Aorta (tissue), 5 donors: ENCODE measurements around the gene ARHGAP10. TPM values are rescaled to one million over a fixed set of nuclear protein-coding genes. Genes with fewer than 3 reads are reported as not detected.

Experiments used
- ATAC-seq: fragments of 200-7000 bp; cut with Tn5 transposase; one replicate; pipeline ENCODE4 v1.9.1; 2022; ENCODE audit warnings: moderate library complexity; ENCODE audit not compliant: low FRiP score
- DNase-seq, 2 donors: peaks; one replicate each; pipeline ENCODE4 v3.0.0-alpha.2; 2020
- H3K27ac ChIP-seq, 2 donors: one replicate each; pipeline ENCODE4 v1.5.1; 2013; ENCODE audit warnings: low read length in 2 of 2, mild to moderate bottlenecking in 2 of 2, moderate library complexity in 2 of 2, control low read depth in 1 of 2, inconsistent platforms in 1 of 2, low read depth in 1 of 2
- H3K27me3 ChIP-seq, 2 donors: one replicate each; pipeline ENCODE4 v1.6.1; 2013; ENCODE audit warnings: control low read depth in 1 of 2, low read length in 1 of 2, mild to moderate bottlenecking in 1 of 2, moderate library complexity in 1 of 2; ENCODE audit not compliant: insufficient read depth in 2 of 2, control insufficient read depth in 1 of 2
- H3K36me3 ChIP-seq, 2 donors: one replicate each; pipeline ENCODE4 v1.6.1; 2013; ENCODE audit warnings: control low read depth in 1 of 2, low read length in 1 of 2, mild to moderate bottlenecking in 1 of 2; ENCODE audit not compliant: insufficient read depth in 2 of 2, control insufficient read depth in 1 of 2
- H3K4me1 ChIP-seq, 2 donors: one replicate each; pipeline ENCODE4 v1.6.1; 2013; ENCODE audit warnings: low read length in 2 of 2, control low read depth in 1 of 2, mild to moderate bottlenecking in 1 of 2, moderate library complexity in 1 of 2; ENCODE audit not compliant: insufficient read depth in 2 of 2, control insufficient read depth in 1 of 2
- H3K4me3 ChIP-seq, 2 donors: one replicate each; pipeline ENCODE4 v1.5.1; 2013; ENCODE audit warnings: low read length in 2 of 2, control low read depth in 1 of 2, mild to moderate bottlenecking in 1 of 2
- H3K9me3 ChIP-seq: one replicate; pipeline ENCODE4 v1.6.1; 2013; ENCODE audit warnings: mild to moderate bottlenecking, low read length; ENCODE audit not compliant: control insufficient read depth
- WGBS, 2 donors: extraction: QIAGEN DNeasy Blood & Tissue Kit; methylation state at CpG; one replicate each; pipeline ENCODE4 v1.1.7; 2013; 5-methylcytosine and 5-hydroxymethylcytosine counted together
- intact Hi-C, 2 donors: fragments of 100-400 bp; cut with DNase I; formaldehyde crosslinking; loops; one replicate each; pipeline versions ENCODE4 v1.14.2 to v1.15.0; 2022
- polyA plus RNA-seq, 2 donors: library from polyadenylated mRNA; stranded (reverse); fragments of 200-250 nt; gene quantifications; one replicate each; pipeline ENCODE4 v1.2.3, GENCODE V29; 2013
- total RNA-seq, 2 donors: library from RNA; stranded (reverse); fragmentation: NEBNext Ultra II Directional; extraction: Animal tissue kit (Norgen Biotek cat#: 25700); gene quantifications; one replicate each; pipeline ENCODE4 v1.2.1, GENCODE V29; 2021
- donor health status: healthy with polysubstance abuse.
- donor health status: Bipolar disorder and iron deficiency.
- donor health status: DM: no; HTN: no; CAD: no.
- donor health status: DM: no; HTN: no; CAD: no.
- donor health status: DM: yes; HTN: yes; CAD: no.

The ARHGAP10 gene
- total and polyA plus RNA-seq, 4 donors, result 47.3 to 94.5 (median 63.5) TPM

- no peak overlapping the region for H3K27ac ChIP-seq
- no peaks in the 10 kb centered on the region for H3K27me3 ChIP-seq
- no peaks in the 10 kb centered on the region for H3K9me3 ChIP-seq
- no peak overlapping the region for H3K4me3 ChIP-seq
- no peak for ATAC-seq
- peaks cover 0 to 6% of the 10 kb centered on the region in 2 donors for H3K36me3 ChIP-seq
- no peak for DNase-seq
- peaks cover 4 to 10% of the 10 kb centered on the region in 2 donors for H3K4me1 ChIP-seq
- intact Hi-C loops, result loop anchor here in 1 of 2 donors (5.0 kb wide), 1 partner anchor 86 kb away; no protein-coding TSS in a partner anchor
- WGBS, 2 donors, result 78 to 84% methylated on average over 5 of the region's 5 CpGs
Measured at GRCh38 chr4:147843162-147843561, 111.3 kb downstream of the ARHGAP10 start.

- DNase-seq (no peak), ATAC-seq (no peak)
- no peak overlapping the region for H3K4me3 ChIP-seq
- no peaks in the 10 kb centered on the region for H3K27me3 ChIP-seq
- H3K36me3 ChIP-seq, result peaks cover 0 to 6% of the 10 kb centered on the region in 2 donors
- H3K27ac ChIP-seq, result no peak overlapping the region
- 91 to 92% methylated on average over 7 of the region's 7 CpGs for WGBS, 2 donors
- no peaks in the 10 kb centered on the region for H3K9me3 ChIP-seq
- intact Hi-C loops, result loop anchor here in 1 of 2 donors (5.0 kb wide), 1 partner anchor 87 kb away; no protein-coding TSS in a partner anchor
- H3K4me1 ChIP-seq, result peaks cover 6 to 8% of the 10 kb centered on the region in 2 donors
Measured at GRCh38 chr4:147844781-147845180, 112.9 kb downstream of the ARHGAP10 start.

GRCh38 chr4:147846318-147847155 lies 114.6 kb downstream of the ARHGAP10 start:
- DNase-seq (no peak), ATAC-seq (no peak)
- no peak overlapping the region for H3K27ac ChIP-seq
- H3K4me1 ChIP-seq, result peaks cover 6% of the 10 kb centered on the region in 2 donors
- H3K27me3 ChIP-seq, result no peaks in the 10 kb centered on the region
- intact Hi-C loops, result no loop called here
- H3K4me3 ChIP-seq, result no peak overlapping the region
- peaks cover 0 to 4% of the 10 kb centered on the region in 2 donors for H3K36me3 ChIP-seq
- WGBS, 2 donors, result 73 to 75% methylated on average over 6 of the region's 6 CpGs
- H3K9me3 ChIP-seq, result no peaks in the 10 kb centered on the region

- ATAC-seq (no peak), DNase-seq (no peak)
- Histone ChIP-seq H3K4me1 (peaks cover 4 to 6% of the 10 kb centered on the region in 2 donors), H3K36me3 (peaks cover 0 to 4% of the 10 kb centered on the region in 2 donors), H3K27me3 (no peaks in the 10 kb centered on the region), H3K4me3 (no peak overlapping the region), H3K9me3 (no peaks in the 10 kb centered on the region), H3K27ac (no peak overlapping the region)
- 60 to 69% methylated on average over 8 of the region's 8 CpGs for WGBS, 2 donors
- intact Hi-C loops, result no loop called here
Measured at GRCh38 chr4:147847751-147848590, 116.1 kb downstream of the ARHGAP10 start.

- Histone ChIP-seq H3K4me3 (no peak overlapping the region), H3K36me3 (peaks cover 0 to 6% of the 10 kb centered on the region in 2 donors), H3K9me3 (no peaks in the 10 kb centered on the region), H3K4me1 (peaks cover 4 to 6% of the 10 kb centered on the region in 2 donors), H3K27me3 (no peaks in the 10 kb centered on the region), H3K27ac (no peak overlapping the region)
- no peak for DNase-seq
- ATAC-seq, result no peak
- intact Hi-C loops, result no loop called here
- 88 to 93% methylated on average over 2 of the region's 2 CpGs for WGBS, 2 donors
Measured at GRCh38 chr4:147848634-147849033, 116.7 kb downstream of the ARHGAP10 start.

GRCh38 chr4:147851135-147851534 lies 119.2 kb downstream of the ARHGAP10 start:
- H3K27ac ChIP-seq, result no peak overlapping the region

GRCh38 chr4:147853706-147854105 lies 121.8 kb downstream of the ARHGAP10 start:
- Histone ChIP-seq H3K36me3 (peaks cover 0 to 4% of the 10 kb centered on the region in 2 donors), H3K4me3 (no peak overlapping the region), H3K9me3 (no peaks in the 10 kb centered on the region), H3K4me1 (peaks cover 0 to 2% of the 10 kb centered on the region in 2 donors), H3K27ac (no peak overlapping the region), H3K27me3 (no peaks in the 10 kb centered on the region)
- ATAC-seq, result peak; percentile 66
- no peak for DNase-seq
- intact Hi-C loops, result no loop called here
- WGBS, 2 donors, result 62 to 70% methylated on average over 2 of the region's 2 CpGs

More at GRCh38 chr4:147851135-147851534, 119.2 kb downstream of the ARHGAP10 start:
- Histone ChIP-seq H3K36me3 (peaks cover 0 to 4% of the 10 kb centered on the region in 2 donors), H3K4me1 (peaks cover 2 to 6% of the 10 kb centered on the region in 2 donors), H3K27me3 (no peaks in the 10 kb centered on the region), H3K9me3 (no peaks in the 10 kb centered on the region), H3K4me3 (no peak overlapping the region)
- intact Hi-C loops, result no loop called here
- 54 to 55% methylated on average over 2 of the region's 2 CpGs for WGBS, 2 donors
- no peak for ATAC-seq
- no peak for DNase-seq

- Histone ChIP-seq H3K36me3 (peaks cover 0 to 4% of the 10 kb centered on the region in 2 donors), H3K27ac (peak overlapping the region; percentile 28 to 57), H3K9me3 (no peaks in the 10 kb centered on the region), H3K27me3 (no peaks in the 10 kb centered on the region), H3K4me1 (peaks cover 0 to 2% of the 10 kb centered on the region in 2 donors), H3K4me3 (no peak overlapping the region)
- ATAC-seq, result no peak
- DNase-seq, result no peak
- intact Hi-C loops, result no loop called here
- WGBS, 2 donors, result 28 to 41% methylated on average over 3 of the region's 3 CpGs
Measured at GRCh38 chr4:147854154-147854553, 122.3 kb downstream of the ARHGAP10 start.
